Erythroblast (primary cell): Measurements from ENCODE around the gene MB21D2.

Source experiments
- GATA1 ChIP-seq: IDR thresholded peaks from 2 replicates; pipeline ENCODE4 v1.6.1; 2011; ENCODE audit warnings: low read depth, mild to moderate bottlenecking, control low read depth, low read length, moderate library complexity
- POLR2A ChIP-seq: IDR thresholded peaks from 2 replicates; pipeline ENCODE4 v1.6.1; 2011; ENCODE audit warnings: mild to moderate bottlenecking, low read length

DNA sequence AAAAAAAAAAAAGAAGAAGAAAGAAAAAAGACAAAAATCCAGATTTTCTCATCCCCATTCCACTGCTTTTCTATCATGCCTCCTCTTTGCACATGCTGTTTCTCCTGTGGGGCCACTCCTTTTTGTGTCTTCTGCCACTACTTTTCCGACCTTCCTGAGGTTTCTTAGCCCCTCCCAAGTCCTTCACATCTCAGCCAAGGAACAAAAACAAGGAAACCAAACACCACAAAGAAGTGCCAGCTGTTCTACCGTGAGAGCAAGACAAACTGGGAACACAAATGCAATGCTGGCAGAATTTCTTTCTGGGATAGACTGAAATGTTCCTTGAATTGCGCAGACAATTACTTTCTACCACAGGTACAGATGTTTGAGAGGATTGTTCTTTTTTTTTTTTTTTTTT is 83.2 kb downstream of the MB21D2 start:
- no peak for TF ChIP-seq POLR2A
- TF ChIP-seq GATA1: no peak
